HG02798 (cell line): Measurements from ENCODE around the gene ACAA1.

Experiments used
- ATAC-seq: cut with Tn5 transposase; IDR thresholded peaks from one replicate; pipeline ENCODE4 v1.9.1; 2021; ENCODE audit warnings: mild to moderate bottlenecking; ENCODE audit not compliant: unreplicated experiment, poor library complexity

ACAA1 gene

DNA sequence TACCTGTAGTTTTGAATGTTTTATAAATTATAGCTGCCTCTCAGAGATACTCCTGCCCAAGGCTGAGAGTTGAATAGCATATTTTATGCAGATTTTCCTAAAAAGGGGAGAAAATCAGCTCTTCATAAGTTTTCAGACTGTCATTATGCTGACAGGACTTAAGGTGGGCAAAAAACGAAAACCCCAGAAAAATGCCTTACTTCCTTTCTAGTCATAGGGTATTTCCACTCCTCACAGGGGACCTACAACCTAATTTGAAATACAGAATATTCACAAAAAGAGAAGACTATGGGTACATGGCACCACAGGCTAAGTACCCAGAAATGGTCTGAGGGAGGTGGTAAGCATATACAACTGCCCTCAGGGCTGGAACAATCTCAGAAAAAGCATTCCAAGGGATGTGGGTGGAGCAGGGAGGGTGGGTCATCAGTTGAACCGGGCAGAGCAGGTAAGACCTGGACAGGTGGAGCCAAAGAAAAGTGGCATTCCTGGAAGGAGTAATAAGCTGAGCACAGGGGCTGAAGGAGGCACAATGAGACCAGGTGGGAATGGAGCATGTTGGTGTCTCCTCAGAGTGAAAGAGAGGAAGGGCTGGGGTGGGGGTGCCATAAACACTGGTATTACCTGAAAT lies 17.8 kb upstream of the ACAA1 start:
- ATAC-seq = no peak

DNA sequence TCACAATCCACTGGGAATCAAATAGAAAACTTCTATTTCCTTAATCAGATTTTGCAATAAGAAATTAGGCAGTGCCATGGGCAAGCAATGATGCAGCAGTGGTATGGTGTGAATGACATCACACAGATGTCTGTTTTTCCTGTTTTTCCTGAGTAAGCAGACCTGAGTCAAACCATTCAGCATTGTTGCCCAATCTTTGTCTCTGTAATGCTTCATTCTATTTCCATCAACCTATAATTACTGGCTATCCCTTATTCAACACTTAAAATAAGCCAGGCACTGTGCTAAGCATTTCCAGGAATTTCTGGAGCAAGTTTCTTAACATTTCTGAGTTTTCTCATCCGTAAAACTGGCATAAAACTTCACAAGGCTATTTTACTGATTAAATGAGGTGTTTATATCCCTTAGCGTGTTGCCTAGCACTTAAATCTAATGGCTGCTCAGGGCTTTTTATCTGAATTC lies 17.1 kb upstream of the ACAA1 start:
- ATAC-seq = no peak

GRCh38 chr3:38153221-38153620 lies 16.3 kb upstream of the ACAA1 start:
- ATAC-seq = no peak

- no peak for ATAC-seq
Measured at GRCh38 chr3:38152609-38153008, 15.7 kb upstream of the ACAA1 start.

- no peak for ATAC-seq
Measured at GRCh38 chr3:38151667-38152265, 14.8 kb upstream of the ACAA1 start.

- ATAC-seq = no peak
Measured at GRCh38 chr3:38150780-38151528, 14.0 kb upstream of the ACAA1 start.

- no peak for ATAC-seq
Measured at GRCh38 chr3:38149708-38150107, 12.8 kb upstream of the ACAA1 start.

DNA sequence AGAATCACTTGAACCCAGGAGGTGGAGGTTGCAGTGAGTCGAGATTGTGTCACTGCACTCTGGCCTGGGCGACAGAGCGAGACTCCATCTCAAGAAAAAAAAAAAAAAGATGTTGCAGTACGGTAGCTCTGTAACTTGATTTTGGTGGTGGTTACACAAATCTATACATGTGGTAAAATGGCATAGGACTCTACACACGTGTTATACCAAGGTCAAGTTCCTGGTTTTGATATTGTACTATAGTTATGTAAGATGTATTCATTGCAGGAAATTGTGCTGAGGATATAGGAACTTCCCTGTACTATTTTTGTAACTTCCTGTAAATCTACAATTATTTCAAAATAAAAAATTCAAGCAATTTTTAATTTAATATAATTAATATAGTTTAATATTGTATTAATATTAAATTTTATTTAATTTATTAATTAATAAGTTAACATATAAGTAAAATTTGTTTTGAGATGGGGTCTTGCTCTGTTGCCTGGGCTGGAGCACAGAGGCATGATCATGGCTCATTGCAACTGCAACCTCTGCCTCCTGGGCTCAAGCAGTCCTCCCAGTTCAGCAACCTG lies 11.5 kb upstream of the ACAA1 start:
- ATAC-seq = no peak

GRCh38 chr3:38147421-38147820 lies 10.5 kb upstream of the ACAA1 start:
- no peak for ATAC-seq

- no peak for ATAC-seq
Measured at GRCh38 chr3:38146504-38146903, 9.6 kb upstream of the ACAA1 start.

DNA sequence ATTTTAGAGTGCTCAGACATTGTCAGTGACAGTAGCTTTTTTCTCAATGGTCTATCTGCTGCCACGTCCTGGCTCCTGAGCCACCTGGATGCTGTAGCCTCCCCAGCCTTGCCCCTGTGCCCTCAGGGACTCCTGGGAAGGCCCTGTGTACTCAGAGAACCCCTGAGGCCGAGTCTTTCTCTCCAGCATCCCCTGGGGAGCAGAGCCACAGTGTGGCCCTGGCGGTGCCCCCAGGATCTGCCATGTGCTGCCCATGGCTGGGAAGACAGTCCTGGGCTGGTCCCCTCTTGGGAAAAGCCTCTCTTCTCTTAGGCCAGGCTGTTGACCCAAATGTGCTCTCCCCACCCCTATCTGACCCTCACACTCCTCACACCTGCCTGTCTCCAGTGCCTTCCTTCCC lies 6.6 kb upstream of the ACAA1 start:
- no peak for ATAC-seq

DNA sequence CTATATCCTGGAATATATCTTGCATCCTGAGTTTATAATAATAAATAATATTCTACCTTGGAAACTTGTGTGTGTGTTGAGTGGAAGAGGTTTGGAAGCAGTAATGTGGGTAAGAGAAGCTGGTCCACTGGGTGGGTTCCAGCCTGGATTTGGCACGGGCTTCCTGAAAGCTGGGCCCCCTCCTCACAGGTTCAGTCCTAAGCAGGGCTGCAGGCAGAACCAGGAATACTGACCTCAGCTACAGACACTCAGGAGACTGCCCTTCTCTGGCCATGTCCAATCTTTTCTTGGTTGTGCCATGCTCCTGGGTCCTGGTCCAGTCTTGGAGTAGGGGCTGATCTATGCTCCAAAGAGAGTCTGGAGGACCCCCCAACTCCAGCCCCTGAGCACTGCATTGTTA lies 6.0 kb upstream of the ACAA1 start:
- ATAC-seq = no peak

- ATAC-seq = no peak
Measured at GRCh38 chr3:38141952-38142273, 5.0 kb upstream of the ACAA1 start.

- ATAC-seq = no peak
Measured at GRCh38 chr3:38141173-38141951, 4.4 kb upstream of the ACAA1 start.

GRCh38 chr3:38140326-38141172 lies 3.6 kb upstream of the ACAA1 start:
- ATAC-seq = no peak

DNA sequence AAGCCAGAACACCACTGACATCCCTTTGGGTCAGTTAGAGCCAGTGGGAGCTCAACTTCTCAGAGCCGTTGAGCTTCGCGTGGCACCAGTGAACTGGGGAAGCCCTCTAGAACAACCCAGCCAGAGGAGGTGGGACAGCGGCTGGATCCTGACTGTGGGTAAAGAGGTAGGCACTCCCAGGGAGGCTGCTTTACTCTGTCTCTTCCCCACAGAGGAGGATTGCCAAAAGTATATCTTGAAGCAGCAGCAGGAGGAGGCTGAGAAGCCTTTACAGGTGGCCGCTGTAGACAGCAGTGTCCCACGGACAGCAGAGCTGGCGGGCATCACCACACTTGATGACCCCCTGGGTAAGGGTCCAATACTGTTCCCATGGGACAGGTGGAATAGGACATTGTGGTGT lies 2.7 kb upstream of the ACAA1 start:
- ATAC-seq = no peak

DNA sequence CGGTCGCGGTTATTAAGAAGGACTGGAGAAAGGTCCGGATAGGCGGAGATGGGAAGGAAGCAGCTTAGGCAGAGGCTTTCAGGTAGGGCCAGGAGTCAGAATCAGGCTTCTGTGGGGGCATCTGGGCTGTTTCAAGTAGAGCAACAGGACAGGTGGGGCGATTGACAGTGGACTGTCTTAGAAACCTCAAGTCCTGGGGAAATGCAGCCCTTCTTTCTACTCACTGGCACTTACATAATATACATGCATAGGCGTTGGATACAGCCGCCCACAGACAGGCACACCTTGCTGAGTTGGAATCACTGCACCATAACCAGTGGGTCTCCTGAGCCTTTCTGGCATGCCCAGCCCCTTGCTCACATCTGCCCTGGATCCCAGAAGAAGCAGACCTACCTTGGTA lies 2.3 kb upstream of the ACAA1 start:
- no peak for ATAC-seq

- ATAC-seq = peak; percentile 44
Measured at GRCh38 chr3:38138349-38139190, 1.6 kb upstream of the ACAA1 start, which contains the start of gene MYD88. TSS of gene MYD88 (plus strand) at chr3:38138661. CDS start at chr3:38138701, 40 bp downstream.
